HG03520 (cell line): Measurements from ENCODE around the gene ST6GALNAC3.

Experiments
- ATAC-seq: cut with Tn5 transposase; IDR thresholded peaks from one replicate; pipeline ENCODE4 v1.9.1; 2021; ENCODE audit warnings: mild to moderate bottlenecking, moderate library complexity; ENCODE audit not compliant: unreplicated experiment

Gene ST6GALNAC3

GRCh38 chr1:76491737-76492136 lies 417.2 kb downstream of the ST6GALNAC3 start:
- no peak for ATAC-seq

- no peak for ATAC-seq
Observed at GRCh38 chr1:76492752-76493430, 418.3 kb downstream of the ST6GALNAC3 start.

GRCh38 chr1:76494807-76495206 lies 420.3 kb downstream of the ST6GALNAC3 start:
- ATAC-seq: peak; percentile 81

- no peak for ATAC-seq
Observed at GRCh38 chr1:76496871-76497270, 422.3 kb downstream of the ST6GALNAC3 start.

- ATAC-seq: no peak
Observed at GRCh38 chr1:76500116-76500515, 425.6 kb downstream of the ST6GALNAC3 start.

GRCh38 chr1:76501136-76501535 lies 426.6 kb downstream of the ST6GALNAC3 start:
- no peak for ATAC-seq

GRCh38 chr1:76501586-76502219 lies 427.2 kb downstream of the ST6GALNAC3 start:
- no peak for ATAC-seq

GRCh38 chr1:76503100-76503499 lies 428.6 kb downstream of the ST6GALNAC3 start:
- ATAC-seq: no peak

- ATAC-seq: no peak
Observed at GRCh38 chr1:76503736-76504135, 429.2 kb downstream of the ST6GALNAC3 start.

- no peak for ATAC-seq
Observed at GRCh38 chr1:76507376-76507775, 432.8 kb downstream of the ST6GALNAC3 start.

GRCh38 chr1:76508871-76509270 lies 434.3 kb downstream of the ST6GALNAC3 start:
- ATAC-seq: no peak

GRCh38 chr1:76510672-76511557 lies 436.4 kb downstream of the ST6GALNAC3 start:
- no peak for ATAC-seq

GRCh38 chr1:76511558-76512179 lies 437.1 kb downstream of the ST6GALNAC3 start:
- ATAC-seq: no peak

- no peak for ATAC-seq
Observed at GRCh38 chr1:76530953-76531352, 456.4 kb downstream of the ST6GALNAC3 start.

GRCh38 chr1:76541618-76542017 lies 467.1 kb downstream of the ST6GALNAC3 start:
- no peak for ATAC-seq

- ATAC-seq: no peak
Observed at GRCh38 chr1:76542359-76542758, 467.8 kb downstream of the ST6GALNAC3 start.

- ATAC-seq: no peak
Observed at GRCh38 chr1:76543495-76543894, 468.9 kb downstream of the ST6GALNAC3 start.

- ATAC-seq: no peak
Observed at GRCh38 chr1:76546354-76546933, 471.9 kb downstream of the ST6GALNAC3 start.

GRCh38 chr1:76547916-76548315 lies 473.4 kb downstream of the ST6GALNAC3 start:
- no peak for ATAC-seq

GRCh38 chr1:76548513-76549100 lies 474.1 kb downstream of the ST6GALNAC3 start:
- ATAC-seq: no peak
